Colonic mucosa (tissue), 4 donors: ENCODE results near the gene AKR1B1. TPM values are rescaled to one million over a fixed set of nuclear protein-coding genes. Genes with fewer than 3 reads are reported as not detected.
A peak's percentile ranks its signal among the peaks of the same experiment; 100 is the strongest.

Experiments used
- DNase-seq: peaks from one replicate; pipeline ENCODE4 v3.0.0-alpha.2; 2020
- H3K27ac ChIP-seq: fragments of 200-600 bp; one replicate; pipeline ENCODE4 v1.8.0; 2021
- H3K27me3 ChIP-seq: fragments of 200-600 bp; one replicate; pipeline ENCODE4 v1.8.0; 2021
- H3K36me3 ChIP-seq: fragments of 200-600 bp; one replicate; pipeline ENCODE4 v1.8.0; 2021
- H3K4me1 ChIP-seq: fragments of 200-600 bp; one replicate; pipeline ENCODE4 v1.8.0; 2021; ENCODE audit warnings: mild to moderate bottlenecking
- H3K4me3 ChIP-seq: fragments of 200-600 bp; one replicate; pipeline ENCODE4 v1.8.0; 2021
- H3K9ac ChIP-seq, 2 donors: one replicate each; pipeline ENCODE4 v1.7.0; 2013; ENCODE audit warnings: control low read depth in 2 of 2, low read depth in 2 of 2, low read length in 2 of 2
- H3K9me3 ChIP-seq: fragments of 200-600 bp; one replicate; pipeline ENCODE4 v1.8.0; 2021
- CTCF ChIP-seq: fragments of 200-600 bp; IDR thresholded peaks from one replicate; pipeline ENCODE4 v1.8.0; 2022; ENCODE audit warnings: antibody characterized with exemption, mild to moderate bottlenecking
- intact Hi-C: fragments of 100-400 bp; cut with DNase I; formaldehyde crosslinking; loops from one replicate; pipeline ENCODE4 v1.14.1; 2022
- total RNA-seq, 2 donors: library from RNA; stranded (reverse); fragmentation: NEBNext Ultra II Directional in 1 of 2; extraction: Animal tissue kit (Norgen Biotek cat#: 25700) in 1 of 2; gene quantifications; one replicate each; pipeline ENCODE4 v1.2.1, GENCODE V29; 2021
- donor health status: healthy.
- donor health status: DM: no; HTN: no; CAD: no.
- donor health status: DM: no; HTN: no; CAD: no.

AKR1B1 gene
- total RNA-seq, 2 donors from 2014 or later = 24.9 to 26.9 TPM

- Histone ChIP-seq H3K9me3 (no peaks in the 10 kb centered on the region), H3K27me3 (no peaks in the 10 kb centered on the region), H3K4me3 (no peak overlapping the region), H3K9ac (no peak overlapping the region), H3K4me1 (no peaks in the 10 kb centered on the region), H3K27ac (no peak overlapping the region), H3K36me3 (no peaks in the 10 kb centered on the region)
- DNase-seq = peak; percentile 80
- intact Hi-C loops = no loop called here
- peak; percentile 60 for TF ChIP-seq CTCF
Observed at GRCh38 chr7:134420424-134421125, 38.3 kb downstream of the AKR1B1 start.

- no peak overlapping the region for H3K27ac ChIP-seq
- no peak overlapping the region for H3K9ac ChIP-seq
- TF ChIP-seq CTCF = no peak
- DNase-seq = no peak
- H3K27me3 ChIP-seq = no peaks in the 10 kb centered on the region
- H3K4me1 ChIP-seq = no peaks in the 10 kb centered on the region
- no peaks in the 10 kb centered on the region for H3K36me3 ChIP-seq
- no peaks in the 10 kb centered on the region for H3K9me3 ChIP-seq
- no peak overlapping the region for H3K4me3 ChIP-seq
- intact Hi-C loops = no loop called here
Observed at GRCh38 chr7:134419875-134420274, 39.0 kb downstream of the AKR1B1 start.

GRCh38 chr7:134419085-134419484, 39.8 kb downstream of the AKR1B1 start:
- DNase-seq = peak; percentile 55
- Histone ChIP-seq H3K4me1 (no peaks in the 10 kb centered on the region), H3K9me3 (no peaks in the 10 kb centered on the region), H3K9ac (no peak overlapping the region), H3K36me3 (no peaks in the 10 kb centered on the region), H3K27me3 (no peaks in the 10 kb centered on the region), H3K4me3 (no peak overlapping the region), H3K27ac (no peak overlapping the region)
- intact Hi-C loops = no loop called here
- TF ChIP-seq CTCF = no peak

- Histone ChIP-seq H3K9ac (no peak overlapping the region), H3K9me3 (no peaks in the 10 kb centered on the region), H3K27ac (no peak overlapping the region), H3K27me3 (no peaks in the 10 kb centered on the region), H3K4me1 (no peaks in the 10 kb centered on the region), H3K4me3 (no peak overlapping the region), H3K36me3 (no peaks in the 10 kb centered on the region)
- intact Hi-C loops = no loop called here
- no peak for TF ChIP-seq CTCF
- no peak for DNase-seq
Observed at GRCh38 chr7:134415700-134416099, 43.2 kb downstream of the AKR1B1 start.

- no peak for DNase-seq
- H3K9me3 ChIP-seq = no peaks in the 10 kb centered on the region
- TF ChIP-seq CTCF = no peak
- no peaks in the 10 kb centered on the region for H3K36me3 ChIP-seq
- no peak overlapping the region for H3K27ac ChIP-seq
- H3K4me1 ChIP-seq = no peaks in the 10 kb centered on the region
- no peak overlapping the region for H3K4me3 ChIP-seq
- no peaks in the 10 kb centered on the region for H3K27me3 ChIP-seq
- no peak overlapping the region for H3K9ac ChIP-seq
- intact Hi-C loops = no loop called here
Observed at GRCh38 chr7:134414109-134414508, 44.8 kb downstream of the AKR1B1 start.
